ENCODE results near the gene TRIM8.

DNA sequence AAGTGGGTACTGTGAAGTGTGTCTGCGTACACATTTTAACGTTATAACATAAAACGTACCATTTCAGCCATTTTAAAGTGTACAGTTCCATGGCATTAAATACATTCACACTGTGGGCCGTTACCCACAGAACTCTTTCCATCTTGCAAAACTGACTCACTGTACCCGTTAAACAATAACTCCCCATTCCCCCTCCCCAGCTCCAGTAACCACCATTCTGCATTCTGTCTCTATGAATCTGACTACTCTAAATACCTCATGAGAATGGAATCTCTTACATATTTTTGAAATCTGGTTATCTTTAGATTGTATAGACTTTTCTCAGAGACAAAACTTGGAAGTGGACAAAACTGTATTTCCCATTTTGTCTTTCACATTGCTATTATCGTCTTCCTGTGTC is 60.6 kb downstream of the TRIM8 start:
- no peak for TF ChIP-seq POLR2A (IDR thresholded peaks at IDR 0.05)
- TF ChIP-seq, protein P1, sequence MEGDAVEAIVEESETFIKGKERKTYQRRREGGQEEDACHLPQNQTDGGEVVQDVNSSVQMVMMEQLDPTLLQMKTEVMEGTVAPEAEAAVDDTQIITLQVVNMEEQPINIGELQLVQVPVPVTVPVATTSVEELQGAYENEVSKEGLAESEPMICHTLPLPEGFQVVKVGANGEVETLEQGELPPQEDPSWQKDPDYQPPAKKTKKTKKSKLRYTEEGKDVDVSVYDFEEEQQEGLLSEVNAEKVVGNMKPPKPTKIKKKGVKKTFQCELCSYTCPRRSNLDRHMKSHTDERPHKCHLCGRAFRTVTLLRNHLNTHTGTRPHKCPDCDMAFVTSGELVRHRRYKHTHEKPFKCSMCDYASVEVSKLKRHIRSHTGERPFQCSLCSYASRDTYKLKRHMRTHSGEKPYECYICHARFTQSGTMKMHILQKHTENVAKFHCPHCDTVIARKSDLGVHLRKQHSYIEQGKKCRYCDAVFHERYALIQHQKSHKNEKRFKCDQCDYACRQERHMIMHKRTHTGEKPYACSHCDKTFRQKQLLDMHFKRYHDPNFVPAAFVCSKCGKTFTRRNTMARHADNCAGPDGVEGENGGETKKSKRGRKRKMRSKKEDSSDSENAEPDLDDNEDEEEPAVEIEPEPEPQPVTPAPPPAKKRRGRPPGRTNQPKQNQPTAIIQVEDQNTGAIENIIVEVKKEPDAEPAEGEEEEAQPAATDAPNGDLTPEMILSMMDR (IDR thresholded peaks at IDR 0.05) = no peak
